Panc1 (cell line): Measurements from ENCODE around the gene NSMCE1. TPM values are rescaled to one million over a fixed set of nuclear protein-coding genes. Genes with fewer than 3 reads are reported as not detected.
"Not testable (repeated sequence)": the region's sequence is repeated elsewhere in the genome, so short reads cannot be mapped to it uniquely, and the experiment has no call there.

Source experiments
- ATAC-seq: fragments of 200-7000 bp; cut with Tn5 transposase; 2 replicates; pipeline ENCODE4 v1.9.1; 2020; ENCODE audit warnings: mild to moderate bottlenecking, moderate library complexity
- BruUV-seq: library from RNA; stranded (reverse); fragments of 400-500 nt; replicated peaks from 2 replicates; lab custom pipeline; 2021; lab: Mats Ljungman, UMichigan
- CTCF ChIA-PET: fragments of 300-600 bp; sonication (Branson Sonifier 250); formaldehyde crosslinking; loops from one replicate; lab custom pipeline; 2022; ENCODE audit warnings: antibody characterized with exemption; lab: Charles Lee
- POLR2A ChIA-PET: fragments of 300-600 bp; sonication (Branson Sonifier 250); formaldehyde crosslinking; loops from one replicate; lab custom pipeline; 2022; ENCODE audit warnings: antibody characterized with exemption; lab: Charles Lee
- DNase-seq: peaks from one replicate; pipeline ENCODE4 v3.0.0-alpha.2; 2010; ENCODE audit warnings: low read depth, low spot score
- H3K27ac ChIP-seq: 2 replicates; pipeline ENCODE4 v1.5.1; 2011; ENCODE audit warnings: mild to moderate bottlenecking, low read length, inconsistent platforms
- H3K27me3 ChIP-seq: fragments of 200-500 bp; sonication (Bioruptor generic); 2 replicates; pipeline ENCODE4 v1.6.0; 2014; ENCODE audit warnings: low read length, inconsistent platforms; ENCODE audit not compliant: control insufficient read depth, insufficient read depth
- H3K36me3 ChIP-seq: fragments of 200-500 bp; sonication (Bioruptor generic); 2 replicates; pipeline ENCODE4 v1.5.1; 2014; ENCODE audit warnings: inconsistent platforms, mild to moderate bottlenecking, low read length, moderate library complexity; ENCODE audit not compliant: control insufficient read depth, insufficient read depth
- H3K4me1 ChIP-seq: 2 replicates; pipeline ENCODE4 v1.5.1; 2011; ENCODE audit warnings: inconsistent platforms, mild to moderate bottlenecking, low read length, moderate library complexity; ENCODE audit not compliant: control insufficient read depth, insufficient read depth
- H3K4me3 ChIP-seq, 2 experiments: 2 replicates each; pipeline ENCODE4 v1.5.1; 2011 to 2012; ENCODE audit warnings: low read depth in 2 of 2, low read length in 2 of 2, mild to moderate bottlenecking in 2 of 2, inconsistent platforms in 1 of 2, moderate library complexity in 1 of 2
- H3K9me3 ChIP-seq: fragments of 200-500 bp; sonication (Bioruptor generic); 2 replicates; pipeline ENCODE4 v1.5.1; 2014; ENCODE audit warnings: low read depth, mild to moderate bottlenecking, inconsistent platforms, low read length, moderate library complexity; ENCODE audit not compliant: control insufficient read depth, insufficient read depth
- POLR2AphosphoS5 ChIP-seq: IDR thresholded peaks from 2 replicates; pipeline ENCODE4 v1.6.1; 2012; ENCODE audit warnings: mild to moderate bottlenecking, low read depth, low read length, moderate library complexity
- SIN3A ChIP-seq: IDR thresholded peaks from 2 replicates; pipeline ENCODE4 v1.6.1; 2012; ENCODE audit warnings: low read depth, mild to moderate bottlenecking, low read length, moderate library complexity, borderline replicate concordance; ENCODE audit not compliant: insufficient read depth
- TCF7L2 ChIP-seq: IDR thresholded peaks from 2 replicates; pipeline ENCODE4 v1.6.1; 2011; ENCODE audit warnings: mild to moderate bottlenecking, low read depth, low read length, inconsistent platforms
- in situ Hi-C: cut with HindIII; loops from 2 replicates; pipeline ENCODE4 v1.10.0; 2016; ENCODE audit warnings: low sequenced_read_pairs, low pct_unique_long_range_greater_than_20kb
- intact Hi-C: fragments of 100-400 bp; cut with micrococcal nuclease; formaldehyde crosslinking; loops from one replicate; pipeline ENCODE4 v1.10.0; 2022; ENCODE audit not compliant: unreplicated experiment
- total RNA-seq: library from RNA; stranded (reverse); gene quantifications from one replicate; pipeline ENCODE4 v1.2.1, GENCODE V29; 2021; ENCODE audit not compliant: unreplicated experiment
- TF ChIP-seq, protein P1 (sequence below), 2 experiments: IDR thresholded peaks; 2 replicates each; pipeline ENCODE4 v1.6.1; 2011 to 2012; ENCODE audit warnings: low read depth in 2 of 2, control low read depth in 1 of 2, low read length in 1 of 2, mild to moderate bottlenecking in 1 of 2, moderate library complexity in 1 of 2; ENCODE audit not compliant: insufficient read depth in 1 of 2
- TF ChIP-seq, protein P2 (sequence below): fragments of 450-650 bp; IDR thresholded peaks from 2 replicates; pipeline ENCODE4 v1.5.1; 2017; ENCODE audit warnings: mild to moderate bottlenecking

Gene NSMCE1
- total RNA-seq, 1 experiment from 2014 or later: 48.2 TPM

DNA sequence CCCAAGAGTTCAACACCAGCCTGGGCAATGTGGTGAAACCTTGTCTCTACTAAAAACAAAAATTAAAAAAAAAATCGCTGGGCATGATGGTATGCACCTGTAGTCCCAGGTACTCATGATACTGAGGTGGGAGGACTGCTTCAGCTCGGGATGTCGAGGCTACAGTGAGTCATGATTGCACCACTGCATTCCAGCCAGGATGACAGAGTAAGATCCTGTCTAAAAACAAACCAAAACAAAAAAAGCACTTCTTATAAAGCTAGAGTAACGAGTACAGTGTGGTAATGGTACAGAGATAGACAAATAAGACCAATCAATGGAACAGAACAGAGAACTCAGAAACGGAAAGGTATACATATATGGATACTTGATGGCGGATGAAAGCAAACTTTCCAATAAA lies 4.4 kb downstream of the NSMCE1 start:
- TF ChIP-seq SIN3A (no peak), POLR2AphosphoS5 (no peak)
- intact Hi-C loops (no loop called here), in situ Hi-C loops (no loop called here)
- ChIA-PET CTCF (no interaction called here), POLR2A (no interaction called here)
- no TSS peak for BruUV-seq
- ATAC-seq (no peak), DNase-seq (no peak)
- Histone ChIP-seq H3K4me3 (no peak overlapping the region), H3K36me3 (no peaks in the 10 kb centered on the region), H3K4me1 (no peaks in the 10 kb centered on the region; the same call in 1 of the 2 replicates), H3K27me3 (no peaks in the 10 kb centered on the region), H3K9me3 (no peaks in the 10 kb centered on the region), H3K27ac (no peak overlapping the region)

DNA sequence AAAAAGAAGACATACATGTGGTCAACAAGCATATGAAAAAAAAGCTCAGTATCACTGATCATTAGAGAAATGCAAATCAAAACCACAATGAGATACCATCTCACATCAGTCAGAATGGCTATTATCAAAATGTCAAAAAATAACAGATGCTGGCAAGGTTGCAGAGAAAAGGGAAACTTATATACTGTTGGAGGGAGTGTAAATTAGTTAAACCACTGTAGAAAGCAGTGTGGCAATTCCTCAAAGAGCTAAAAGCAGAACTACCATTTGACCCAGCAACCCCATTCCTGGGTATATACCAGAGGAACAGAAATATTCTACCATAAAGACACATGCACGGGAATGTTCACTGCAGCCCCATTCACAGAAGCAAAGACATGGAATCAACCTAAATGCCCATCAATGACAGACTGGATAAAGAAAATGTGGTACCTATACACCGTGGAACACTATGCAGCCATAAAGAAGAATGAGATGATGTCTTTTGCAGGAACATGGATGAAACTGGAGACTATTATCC lies 5.6 kb downstream of the NSMCE1 start:
- CTCF ChIA-PET, POLR2A ChIA-PET, H3K9me3 ChIP-seq, ATAC-seq, in situ Hi-C loops, H3K36me3 ChIP-seq, H3K27me3 ChIP-seq, H3K27ac ChIP-seq, BruUV-seq, H3K4me1 ChIP-seq, DNase-seq, intact Hi-C loops, H3K4me3 ChIP-seq: not testable (repeated sequence)

DNA sequence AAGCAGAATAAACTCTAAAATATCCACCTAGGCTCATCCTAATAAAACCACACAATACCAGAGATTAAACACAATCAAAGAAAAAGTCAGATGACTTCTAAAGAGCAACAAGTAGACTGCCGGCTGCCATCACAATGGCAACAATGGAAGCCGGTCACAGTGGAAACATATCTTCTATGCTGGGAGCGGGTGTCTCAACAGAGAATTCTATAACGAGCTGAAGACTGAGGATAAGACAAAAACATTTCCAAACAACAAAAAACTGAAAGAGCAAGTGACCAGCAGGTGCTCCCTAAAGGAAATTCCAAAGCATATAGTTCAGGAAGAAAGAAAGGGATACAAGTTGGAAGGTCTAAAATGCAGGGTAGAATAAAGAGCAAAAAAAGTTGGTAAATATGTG lies 8.9 kb downstream of the NSMCE1 start:
- POLR2A ChIA-PET: no interaction called here
- no peaks in the 10 kb centered on the region; the same call in 1 of the 2 replicates for H3K36me3 ChIP-seq
- H3K27me3 ChIP-seq: no peaks in the 10 kb centered on the region
- BruUV-seq: no TSS peak
- in situ Hi-C loops (no loop called here), intact Hi-C loops (no loop called here)
- ATAC-seq: no peak
- CTCF ChIA-PET: interaction anchor here (0.6 kb wide), 1 partner anchor 109 kb away, joined by 7 read pairs; no protein-coding TSS in a partner anchor
- H3K27ac ChIP-seq: no peak overlapping the region
- no peak for TF ChIP-seq SIN3A
- no peak for TF ChIP-seq TCF7L2
- no peak for TF ChIP-seq POLR2AphosphoS5
- TF ChIP-seq, protein P1, sequence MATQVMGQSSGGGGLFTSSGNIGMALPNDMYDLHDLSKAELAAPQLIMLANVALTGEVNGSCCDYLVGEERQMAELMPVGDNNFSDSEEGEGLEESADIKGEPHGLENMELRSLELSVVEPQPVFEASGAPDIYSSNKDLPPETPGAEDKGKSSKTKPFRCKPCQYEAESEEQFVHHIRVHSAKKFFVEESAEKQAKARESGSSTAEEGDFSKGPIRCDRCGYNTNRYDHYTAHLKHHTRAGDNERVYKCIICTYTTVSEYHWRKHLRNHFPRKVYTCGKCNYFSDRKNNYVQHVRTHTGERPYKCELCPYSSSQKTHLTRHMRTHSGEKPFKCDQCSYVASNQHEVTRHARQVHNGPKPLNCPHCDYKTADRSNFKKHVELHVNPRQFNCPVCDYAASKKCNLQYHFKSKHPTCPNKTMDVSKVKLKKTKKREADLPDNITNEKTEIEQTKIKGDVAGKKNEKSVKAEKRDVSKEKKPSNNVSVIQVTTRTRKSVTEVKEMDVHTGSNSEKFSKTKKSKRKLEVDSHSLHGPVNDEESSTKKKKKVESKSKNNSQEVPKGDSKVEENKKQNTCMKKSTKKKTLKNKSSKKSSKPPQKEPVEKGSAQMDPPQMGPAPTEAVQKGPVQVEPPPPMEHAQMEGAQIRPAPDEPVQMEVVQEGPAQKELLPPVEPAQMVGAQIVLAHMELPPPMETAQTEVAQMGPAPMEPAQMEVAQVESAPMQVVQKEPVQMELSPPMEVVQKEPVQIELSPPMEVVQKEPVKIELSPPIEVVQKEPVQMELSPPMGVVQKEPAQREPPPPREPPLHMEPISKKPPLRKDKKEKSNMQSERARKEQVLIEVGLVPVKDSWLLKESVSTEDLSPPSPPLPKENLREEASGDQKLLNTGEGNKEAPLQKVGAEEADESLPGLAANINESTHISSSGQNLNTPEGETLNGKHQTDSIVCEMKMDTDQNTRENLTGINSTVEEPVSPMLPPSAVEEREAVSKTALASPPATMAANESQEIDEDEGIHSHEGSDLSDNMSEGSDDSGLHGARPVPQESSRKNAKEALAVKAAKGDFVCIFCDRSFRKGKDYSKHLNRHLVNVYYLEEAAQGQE (IDR thresholded peaks at IDR 0.05; ENCODE audit: insufficient read depth in 1 of 2, low read depth in 2 of 2, low read length in 1 of 2): no peak
- TF ChIP-seq, protein P2, sequence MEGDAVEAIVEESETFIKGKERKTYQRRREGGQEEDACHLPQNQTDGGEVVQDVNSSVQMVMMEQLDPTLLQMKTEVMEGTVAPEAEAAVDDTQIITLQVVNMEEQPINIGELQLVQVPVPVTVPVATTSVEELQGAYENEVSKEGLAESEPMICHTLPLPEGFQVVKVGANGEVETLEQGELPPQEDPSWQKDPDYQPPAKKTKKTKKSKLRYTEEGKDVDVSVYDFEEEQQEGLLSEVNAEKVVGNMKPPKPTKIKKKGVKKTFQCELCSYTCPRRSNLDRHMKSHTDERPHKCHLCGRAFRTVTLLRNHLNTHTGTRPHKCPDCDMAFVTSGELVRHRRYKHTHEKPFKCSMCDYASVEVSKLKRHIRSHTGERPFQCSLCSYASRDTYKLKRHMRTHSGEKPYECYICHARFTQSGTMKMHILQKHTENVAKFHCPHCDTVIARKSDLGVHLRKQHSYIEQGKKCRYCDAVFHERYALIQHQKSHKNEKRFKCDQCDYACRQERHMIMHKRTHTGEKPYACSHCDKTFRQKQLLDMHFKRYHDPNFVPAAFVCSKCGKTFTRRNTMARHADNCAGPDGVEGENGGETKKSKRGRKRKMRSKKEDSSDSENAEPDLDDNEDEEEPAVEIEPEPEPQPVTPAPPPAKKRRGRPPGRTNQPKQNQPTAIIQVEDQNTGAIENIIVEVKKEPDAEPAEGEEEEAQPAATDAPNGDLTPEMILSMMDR: no peak
- no peak overlapping the region for H3K4me3 ChIP-seq
- DNase-seq: no peak
- no peaks in the 10 kb centered on the region; the same call in 1 of the 2 replicates for H3K4me1 ChIP-seq
- no peaks in the 10 kb centered on the region for H3K9me3 ChIP-seq
